GM23338 (cell line): ENCODE results near the gene CNTNAP2. TPM values are rescaled to one million over a fixed set of nuclear protein-coding genes. Genes with fewer than 3 reads are reported as not detected.

ENCODE experiments used
- ATAC-seq: fragments of 200-7000 bp; cut with Tn5 transposase; 3 replicates; pipeline ENCODE4 v1.9.1; 2020
- DNase-seq: peaks from one replicate; pipeline ENCODE4 v3.0.0-alpha.2; 2015; ENCODE audit warnings: low spot score
- H2AFZ ChIP-seq: fragments of 200-600 bp; sonication (generic); 2 replicates; pipeline ENCODE4 v1.8.0; 2016; ENCODE audit warnings: antibody characterized with exemption, mild to moderate bottlenecking, moderate library complexity
- H3F3A ChIP-seq: fragments of 200-600 bp; sonication (generic); replicated peaks from 2 replicates; pipeline ENCODE4 v1.8.0; 2017; ENCODE audit warnings: antibody characterized with exemption, mixed run types, low read depth
- H3K27ac ChIP-seq: fragments of 200-600 bp; sonication (generic); 2 replicates; pipeline ENCODE4 v1.6.1; 2016; ENCODE audit warnings: low read depth
- H3K27me3 ChIP-seq: fragments of 200-600 bp; sonication (generic); 2 replicates; pipeline ENCODE4 v1.8.0; 2016; ENCODE audit warnings: mild to moderate bottlenecking, mixed run types, moderate library complexity; ENCODE audit not compliant: insufficient read depth
- H3K36me3 ChIP-seq: fragments of 200-600 bp; sonication (generic); 2 replicates; pipeline ENCODE4 v1.8.0; 2016; ENCODE audit warnings: mild to moderate bottlenecking; ENCODE audit not compliant: insufficient read depth
- H3K4me1 ChIP-seq: fragments of 200-600 bp; sonication (generic); 2 replicates; pipeline ENCODE4 v1.8.0; 2016; ENCODE audit warnings: mild to moderate bottlenecking, moderate library complexity; ENCODE audit not compliant: insufficient read depth
- H3K4me2 ChIP-seq: fragments of 200-600 bp; sonication (generic); 2 replicates; pipeline ENCODE4 v1.7.1; 2017; ENCODE audit warnings: mixed run types
- H3K4me3 ChIP-seq: fragments of 200-600 bp; sonication (generic); 2 replicates; pipeline ENCODE4 v1.6.1; 2016; ENCODE audit warnings: mixed run types
- H3K79me2 ChIP-seq: fragments of 200-600 bp; sonication (generic); replicated peaks from 2 replicates; pipeline ENCODE4 v1.8.0; 2017; ENCODE audit warnings: mild to moderate bottlenecking; ENCODE audit not compliant: insufficient read depth
- H3K9me2 ChIP-seq: fragments of 200-600 bp; sonication (generic); 2 replicates; pipeline ENCODE4 v1.8.0; 2017; ENCODE audit not compliant: insufficient read depth
- H4K20me1 ChIP-seq: fragments of 200-600 bp; sonication (generic); replicated peaks from 2 replicates; pipeline ENCODE4 v1.8.0; 2017; ENCODE audit warnings: mild to moderate bottlenecking; ENCODE audit not compliant: insufficient read depth
- H3K27ac Mint-ChIP-seq: 2 replicates; pipeline ENCODE4 v1.8.0; 2020; ENCODE audit warnings: inconsistent platforms, mild to moderate bottlenecking, moderate library complexity, mixed read lengths
- H3K27me3 Mint-ChIP-seq: 3 replicates; pipeline ENCODE4 v1.8.0; 2022; ENCODE audit warnings: low read depth, mild to moderate bottlenecking, moderate library complexity, mixed read lengths, inconsistent platforms; ENCODE audit not compliant: insufficient read depth, poor library complexity
- H3K36me3 Mint-ChIP-seq: 3 replicates; pipeline ENCODE4 v1.8.0; 2021; ENCODE audit warnings: low read depth, mild to moderate bottlenecking, inconsistent platforms, moderate library complexity, mixed read lengths
- H3K4me1 Mint-ChIP-seq: 3 replicates; pipeline ENCODE4 v1.8.0; 2020; ENCODE audit warnings: mild to moderate bottlenecking, inconsistent platforms, mixed read lengths
- H3K4me3 Mint-ChIP-seq: 3 replicates; pipeline ENCODE4 v1.8.0; 2021; ENCODE audit warnings: moderate library complexity, mild to moderate bottlenecking, inconsistent platforms, mixed read lengths
- H3K9me3 Mint-ChIP-seq: 3 replicates; pipeline ENCODE4 v1.8.0; 2020; ENCODE audit warnings: moderate library complexity, mild to moderate bottlenecking, inconsistent platforms, mixed read lengths
- EZH2 ChIP-seq: fragments of 200-600 bp; sonication (generic); IDR thresholded peaks from one replicate; pipeline ENCODE4 v1.8.0; 2017; ENCODE audit warnings: antibody characterized with exemption, mild to moderate bottlenecking, low read depth; ENCODE audit not compliant: unreplicated experiment
- EZH2phosphoT487 ChIP-seq: fragments of 200-600 bp; sonication (generic); IDR thresholded peaks from one replicate; pipeline ENCODE4 v1.8.1; 2018; ENCODE audit warnings: antibody characterized with exemption; ENCODE audit not compliant: unreplicated experiment
- JUNB ChIP-seq: IDR thresholded peaks from one replicate; pipeline ENCODE4 v1.6.1; 2016; ENCODE audit warnings: antibody characterized with exemption; ENCODE audit not compliant: unreplicated experiment
- NANOG ChIP-seq: IDR thresholded peaks from 2 replicates; pipeline ENCODE4 v1.6.1; 2016; ENCODE audit warnings: antibody characterized with exemption, borderline replicate concordance
- POLR2AphosphoS5 ChIP-seq: IDR thresholded peaks from 2 replicates; pipeline ENCODE4 v1.6.1; 2016; ENCODE audit warnings: antibody characterized with exemption, low read depth
- STAT1 ChIP-seq: IDR thresholded peaks from one replicate; pipeline ENCODE4 v1.6.1; 2016; ENCODE audit warnings: antibody characterized with exemption; ENCODE audit not compliant: unreplicated experiment
- ZNF114 ChIP-seq: fragments of 250-450 bp; sonication (Bioruptor Pico); IDR thresholded peaks from 2 replicates; pipeline ENCODE4 v1.5.0; 2020; ENCODE audit warnings: mild to moderate bottlenecking, moderate library complexity
- ZNF331 ChIP-seq: fragments of 250-450 bp; sonication (Bioruptor Pico); IDR thresholded peaks from 2 replicates; pipeline ENCODE4 v1.5.0; 2020; ENCODE audit warnings: low read depth, mild to moderate bottlenecking, moderate library complexity
- ZNF462 ChIP-seq: fragments of 250-450 bp; sonication (Bioruptor Pico); IDR thresholded peaks from 2 replicates; pipeline ENCODE4 v1.5.0; 2020; ENCODE audit warnings: mild to moderate bottlenecking, moderate library complexity
- polyA plus RNA-seq: library from polyadenylated mRNA; unstranded; fragments of >200 nt; fragmentation: Nextera tagmentation; extraction: Ambion mirVana; gene quantifications from 2 replicates; pipeline ENCODE4 v1.2.1, GENCODE V29; 2016
- total RNA-seq: library from RNA; depleted of rRNA; stranded (reverse); fragments of >200 nt; shearing (Covaris generic); gene quantifications from 2 replicates; pipeline ENCODE4 v1.2.3, GENCODE V29; 2014
- TF ChIP-seq, protein P1 (sequence below): IDR thresholded peaks from one replicate; pipeline ENCODE4 v1.6.1; 2018; ENCODE audit warnings: antibody characterized with exemption; ENCODE audit not compliant: unreplicated experiment
- TF ChIP-seq, protein P2 (sequence below): IDR thresholded peaks from 2 replicates; pipeline ENCODE4 v1.6.1; 2016; ENCODE audit warnings: antibody characterized with exemption
- TF ChIP-seq, protein P3 (sequence below), 2 experiments: fragments of 200-600 bp in 1 of 2; sonication (generic) in 1 of 2; conservative IDR thresholded peaks; 2 replicates each; pipeline versions ENCODE4 v1.5.1 to v1.6.1; 2016 to 2017; ENCODE audit warnings: antibody characterized with exemption in 2 of 2, low read depth in 2 of 2, mild to moderate bottlenecking in 2 of 2, moderate library complexity in 1 of 2

Gene CNTNAP2
- total and polyA plus RNA-seq, 2 experiments from 2014 or later = 38.2 to 61.3 TPM

DNA sequence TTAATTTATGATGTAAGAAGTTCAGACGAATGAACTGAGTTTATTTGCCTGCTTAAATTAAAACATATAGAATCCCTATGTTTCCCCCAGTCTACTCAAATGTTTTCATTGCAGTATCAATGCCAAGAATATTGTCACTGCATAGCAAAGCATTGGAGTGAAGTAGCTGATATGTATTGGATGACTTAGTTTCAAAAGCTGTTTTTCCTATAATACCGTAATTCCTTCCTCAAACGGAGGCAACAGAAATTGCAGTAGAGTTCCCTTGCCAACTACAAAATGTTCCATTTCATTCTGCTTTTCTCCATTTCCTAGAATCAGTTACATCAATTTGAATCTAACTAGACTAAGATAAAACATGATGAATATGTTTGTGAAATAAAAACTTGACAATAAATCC is 174.1 kb downstream of the CNTNAP2 start:
- peaks cover 2% of the 10 kb centered on the region for H3K27me3 Mint-ChIP-seq
- no peak for ATAC-seq
- H3K79me2 ChIP-seq = no peaks in the 10 kb centered on the region

More for the DNA sequence above, 174.1 kb downstream of the CNTNAP2 start:
- Histone ChIP-seq H3K27me3 (no peaks in the 10 kb centered on the region), H3F3A (no peaks in the 10 kb centered on the region), H3K27ac (no peak overlapping the region), H3K36me3 (no peaks in the 10 kb centered on the region), H4K20me1 (no peaks in the 10 kb centered on the region), H3K4me1 (0 out of 2 replicates have a peak, but pooled peaks cover 4% of the 10 kb centered on the region), H3K9me2 (no peaks in the 10 kb centered on the region), H3K4me3 (no peak overlapping the region), H3K4me2 (no peak overlapping the region), H2AFZ (no peak overlapping the region)
- Mint-ChIP-seq H3K9me3 (peaks cover 8% of the 10 kb centered on the region; the same call in 2 of the 3 replicates), H3K4me1 (peaks cover 18% of the 10 kb centered on the region), H3K36me3 (peaks cover 6% of the 10 kb centered on the region), H3K4me3 (no peak overlapping the region), H3K27ac (no peak overlapping the region)
- DNase-seq = no peak
- no peak for TF ChIP-seq EZH2phosphoT487
- TF ChIP-seq, protein P1, sequence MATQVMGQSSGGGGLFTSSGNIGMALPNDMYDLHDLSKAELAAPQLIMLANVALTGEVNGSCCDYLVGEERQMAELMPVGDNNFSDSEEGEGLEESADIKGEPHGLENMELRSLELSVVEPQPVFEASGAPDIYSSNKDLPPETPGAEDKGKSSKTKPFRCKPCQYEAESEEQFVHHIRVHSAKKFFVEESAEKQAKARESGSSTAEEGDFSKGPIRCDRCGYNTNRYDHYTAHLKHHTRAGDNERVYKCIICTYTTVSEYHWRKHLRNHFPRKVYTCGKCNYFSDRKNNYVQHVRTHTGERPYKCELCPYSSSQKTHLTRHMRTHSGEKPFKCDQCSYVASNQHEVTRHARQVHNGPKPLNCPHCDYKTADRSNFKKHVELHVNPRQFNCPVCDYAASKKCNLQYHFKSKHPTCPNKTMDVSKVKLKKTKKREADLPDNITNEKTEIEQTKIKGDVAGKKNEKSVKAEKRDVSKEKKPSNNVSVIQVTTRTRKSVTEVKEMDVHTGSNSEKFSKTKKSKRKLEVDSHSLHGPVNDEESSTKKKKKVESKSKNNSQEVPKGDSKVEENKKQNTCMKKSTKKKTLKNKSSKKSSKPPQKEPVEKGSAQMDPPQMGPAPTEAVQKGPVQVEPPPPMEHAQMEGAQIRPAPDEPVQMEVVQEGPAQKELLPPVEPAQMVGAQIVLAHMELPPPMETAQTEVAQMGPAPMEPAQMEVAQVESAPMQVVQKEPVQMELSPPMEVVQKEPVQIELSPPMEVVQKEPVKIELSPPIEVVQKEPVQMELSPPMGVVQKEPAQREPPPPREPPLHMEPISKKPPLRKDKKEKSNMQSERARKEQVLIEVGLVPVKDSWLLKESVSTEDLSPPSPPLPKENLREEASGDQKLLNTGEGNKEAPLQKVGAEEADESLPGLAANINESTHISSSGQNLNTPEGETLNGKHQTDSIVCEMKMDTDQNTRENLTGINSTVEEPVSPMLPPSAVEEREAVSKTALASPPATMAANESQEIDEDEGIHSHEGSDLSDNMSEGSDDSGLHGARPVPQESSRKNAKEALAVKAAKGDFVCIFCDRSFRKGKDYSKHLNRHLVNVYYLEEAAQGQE = no peak
- TF ChIP-seq NANOG = no peak
- no peak for TF ChIP-seq POLR2AphosphoS5
- TF ChIP-seq EZH2 = no peak
- no peak for TF ChIP-seq ZNF331 (CRISPR knock-in tag)
- no peak for TF ChIP-seq ZNF462 (CRISPR knock-in tag)
- TF ChIP-seq, protein P2, sequence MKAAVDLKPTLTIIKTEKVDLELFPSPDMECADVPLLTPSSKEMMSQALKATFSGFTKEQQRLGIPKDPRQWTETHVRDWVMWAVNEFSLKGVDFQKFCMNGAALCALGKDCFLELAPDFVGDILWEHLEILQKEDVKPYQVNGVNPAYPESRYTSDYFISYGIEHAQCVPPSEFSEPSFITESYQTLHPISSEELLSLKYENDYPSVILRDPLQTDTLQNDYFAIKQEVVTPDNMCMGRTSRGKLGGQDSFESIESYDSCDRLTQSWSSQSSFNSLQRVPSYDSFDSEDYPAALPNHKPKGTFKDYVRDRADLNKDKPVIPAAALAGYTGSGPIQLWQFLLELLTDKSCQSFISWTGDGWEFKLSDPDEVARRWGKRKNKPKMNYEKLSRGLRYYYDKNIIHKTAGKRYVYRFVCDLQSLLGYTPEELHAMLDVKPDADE = no peak
- TF ChIP-seq, protein P3, sequence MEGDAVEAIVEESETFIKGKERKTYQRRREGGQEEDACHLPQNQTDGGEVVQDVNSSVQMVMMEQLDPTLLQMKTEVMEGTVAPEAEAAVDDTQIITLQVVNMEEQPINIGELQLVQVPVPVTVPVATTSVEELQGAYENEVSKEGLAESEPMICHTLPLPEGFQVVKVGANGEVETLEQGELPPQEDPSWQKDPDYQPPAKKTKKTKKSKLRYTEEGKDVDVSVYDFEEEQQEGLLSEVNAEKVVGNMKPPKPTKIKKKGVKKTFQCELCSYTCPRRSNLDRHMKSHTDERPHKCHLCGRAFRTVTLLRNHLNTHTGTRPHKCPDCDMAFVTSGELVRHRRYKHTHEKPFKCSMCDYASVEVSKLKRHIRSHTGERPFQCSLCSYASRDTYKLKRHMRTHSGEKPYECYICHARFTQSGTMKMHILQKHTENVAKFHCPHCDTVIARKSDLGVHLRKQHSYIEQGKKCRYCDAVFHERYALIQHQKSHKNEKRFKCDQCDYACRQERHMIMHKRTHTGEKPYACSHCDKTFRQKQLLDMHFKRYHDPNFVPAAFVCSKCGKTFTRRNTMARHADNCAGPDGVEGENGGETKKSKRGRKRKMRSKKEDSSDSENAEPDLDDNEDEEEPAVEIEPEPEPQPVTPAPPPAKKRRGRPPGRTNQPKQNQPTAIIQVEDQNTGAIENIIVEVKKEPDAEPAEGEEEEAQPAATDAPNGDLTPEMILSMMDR (conservative IDR thresholded peaks at IDR 0.05; ENCODE audit: low read depth in 2 of 2) = no peak
- no peak for TF ChIP-seq ZNF114 (CRISPR knock-in tag)
- TF ChIP-seq STAT1 = no peak
- TF ChIP-seq JUNB = no peak
